ENCODE results near the gene DDX39B. TPM values are rescaled to one million over a fixed set of nuclear protein-coding genes. Genes with fewer than 3 reads are reported as not detected.

The DDX39B gene
- total and polyA plus RNA-seq, 8 donors = 201 to 685 (median 600) TPM

- peak overlapping the region in 1 of 2 donors; percentile 56 for H3K4me3 ChIP-seq
- H3K36me3 ChIP-seq = peaks cover 0 to 17% of the 10 kb centered on the region in 2 donors
- no peak for TF ChIP-seq CTCF (IDR thresholded peaks at IDR 0.05)
- H3K27ac ChIP-seq = peak overlapping the region in 1 of 2 donors; percentile 13
- DNase-seq (peak in 1 of 4 donors; percentile 57), ATAC-seq (no peak)
- intact Hi-C loops (cut with DNase I) = no loop called here
- peaks cover 0 to 4% of the 10 kb centered on the region in 2 donors for H3K27me3 ChIP-seq
- H3K9me3 ChIP-seq = no peaks in the 10 kb centered on the region
- peaks cover 0 to 64% of the 10 kb centered on the region in 2 donors for H3K4me1 ChIP-seq
Measured at GRCh38 chr6:31576897-31577578, 35.2 kb upstream of the DDX39B start.

DNA sequence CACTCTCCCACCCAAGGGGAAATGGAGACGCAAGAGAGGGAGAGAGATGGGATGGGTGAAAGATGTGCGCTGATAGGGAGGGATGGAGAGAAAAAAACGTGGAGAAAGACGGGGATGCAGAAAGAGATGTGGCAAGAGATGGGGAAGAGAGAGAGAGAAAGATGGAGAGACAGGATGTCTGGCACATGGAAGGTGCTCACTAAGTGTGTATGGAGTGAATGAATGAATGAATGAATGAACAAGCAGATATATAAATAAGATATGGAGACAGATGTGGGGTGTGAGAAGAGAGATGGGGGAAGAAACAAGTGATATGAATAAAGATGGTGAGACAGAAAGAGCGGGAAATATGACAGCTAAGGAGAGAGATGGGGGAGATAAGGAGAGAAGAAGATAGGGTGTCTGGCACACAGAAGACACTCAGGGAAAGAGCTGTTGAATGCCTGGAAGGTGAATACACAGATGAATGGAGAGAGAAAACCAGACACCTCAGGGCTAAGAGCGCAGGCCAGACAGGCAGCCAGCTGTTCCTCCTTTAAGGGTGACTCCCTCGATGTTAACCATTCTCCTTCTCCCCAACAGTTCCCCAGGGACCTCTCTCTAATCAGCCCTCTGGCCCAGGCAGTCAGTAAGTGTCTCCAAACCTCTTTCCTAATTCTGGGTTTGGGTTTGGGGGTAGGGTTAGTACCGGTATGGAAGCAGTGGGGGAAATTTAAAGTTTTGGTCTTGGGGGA, 34.3 kb upstream of the DDX39B start:
- H3K4me3 ChIP-seq = peak overlapping the region; percentile 23 to 56

GRCh38 chr6:31575335-31575901, 33.6 kb upstream of the DDX39B start, which contains the start of gene TNF:
Gene TNF, plus strand, starts transcription at chr6:31575565. Its CDS starts 177 bp downstream, at chr6:31575742.
- DNase-seq (peak in 2 of 4 donors; percentile 66 to 81), ATAC-seq (peak; percentile 58)
- Histone ChIP-seq H3K4me3 (peak within 1 kb of the TSS; percentile 23 to 56), H3K27me3 (peaks cover 0 to 4% of the 10 kb centered on the region in 2 donors), H3K9me3 (no peaks in the 10 kb centered on the region), H3K4me1 (peaks cover 0 to 58% of the 10 kb centered on the region in 2 donors), H3K27ac (peak within 1 kb of the TSS in 1 of 2 donors; percentile 71), H3K36me3 (peaks cover 0 to 17% of the 10 kb centered on the region in 2 donors)
- intact Hi-C loops (cut with DNase I) = no loop called here
- TF ChIP-seq CTCF (IDR thresholded peaks at IDR 0.05) = no peak

More for the DNA sequence above, 34.3 kb upstream of the DDX39B start:
- no peak for TF ChIP-seq CTCF (IDR thresholded peaks at IDR 0.05)
- Histone ChIP-seq H3K27me3 (peaks cover 0 to 4% of the 10 kb centered on the region in 2 donors), H3K4me1 (peaks cover 0 to 59% of the 10 kb centered on the region in 2 donors), H3K27ac (peak overlapping the region in 1 of 2 donors; percentile 71), H3K36me3 (peaks cover 0 to 17% of the 10 kb centered on the region in 2 donors), H3K9me3 (no peaks in the 10 kb centered on the region)
- intact Hi-C loops (cut with DNase I) = no loop called here
- ATAC-seq = no peak
- DNase-seq = peak in 1 of 4 donors; percentile 14

GRCh38 chr6:31574106-31575061, 32.6 kb upstream of the DDX39B start:
- DNase-seq = no peak
- Histone ChIP-seq H3K36me3 (peaks cover 0 to 17% of the 10 kb centered on the region in 2 donors), H3K9me3 (no peaks in the 10 kb centered on the region), H3K27me3 (peaks cover 0 to 4% of the 10 kb centered on the region in 2 donors), H3K4me1 (peaks cover 0 to 50% of the 10 kb centered on the region in 2 donors), H3K27ac (peak overlapping the region in 1 of 2 donors; percentile 71), H3K4me3 (peak overlapping the region in 1 of 2 donors; percentile 56)
- ATAC-seq = no peak
- no peak for TF ChIP-seq CTCF (IDR thresholded peaks at IDR 0.05)
- intact Hi-C loops (cut with DNase I) = no loop called here

Data from left lung (tissue), 10 donors.